ENCODE results near the gene SVOPL. TPM values are rescaled to one million over a fixed set of nuclear protein-coding genes. Genes with fewer than 3 reads are reported as not detected.

Gene SVOPL
- total RNA-seq, 1 donor from 2014 or later = 0.74 TPM

GRCh38 chr7:138584696-138585095, 116.5 kb downstream of the SVOPL start:
- no peak for TF ChIP-seq CTCF (IDR thresholded peaks at IDR 0.05)

GRCh38 chr7:138584283-138584682, 116.9 kb downstream of the SVOPL start:
- H3K27ac ChIP-seq = no peak overlapping the region
- H3K27me3 ChIP-seq (ENCODE audit: low read depth) = no peaks in the 10 kb centered on the region
- intact Hi-C loops (cut with DNase I) = no loop called here
- H3K4me1 ChIP-seq = no peaks in the 10 kb centered on the region
- no peak for ATAC-seq
- no peak overlapping the region for H3K4me3 ChIP-seq
- no peak for TF ChIP-seq CTCF (IDR thresholded peaks at IDR 0.05)
- no peak for DNase-seq
- no peaks in the 10 kb centered on the region for H3K9me3 ChIP-seq
- peaks cover 77% of the 10 kb centered on the region for H3K36me3 ChIP-seq

More at GRCh38 chr7:138584696-138585095, 116.5 kb downstream of the SVOPL start:
- H3K4me3 ChIP-seq = no peak overlapping the region
- peaks cover 73% of the 10 kb centered on the region for H3K36me3 ChIP-seq
- DNase-seq = no peak
- no peaks in the 10 kb centered on the region for H3K27me3 ChIP-seq (ENCODE audit: low read depth)
- H3K27ac ChIP-seq = no peak overlapping the region
- intact Hi-C loops (cut with DNase I) = no loop called here
- no peaks in the 10 kb centered on the region for H3K4me1 ChIP-seq
- H3K9me3 ChIP-seq = no peaks in the 10 kb centered on the region
- no peak for ATAC-seq

GRCh38 chr7:138581065-138581464, 120.1 kb downstream of the SVOPL start:
- intact Hi-C loops (cut with DNase I) = no loop called here
- TF ChIP-seq CTCF (IDR thresholded peaks at IDR 0.05) = no peak
- Histone ChIP-seq H3K4me1 (no peaks in the 10 kb centered on the region), H3K36me3 (peaks cover 90% of the 10 kb centered on the region), H3K27ac (no peak overlapping the region), H3K4me3 (no peak overlapping the region), H3K9me3 (no peaks in the 10 kb centered on the region), H3K27me3 (ENCODE audit: low read depth) (no peaks in the 10 kb centered on the region)
- ATAC-seq = no peak
- DNase-seq = no peak

GRCh38 chr7:138579671-138580070, 121.5 kb downstream of the SVOPL start:
- DNase-seq (no peak), ATAC-seq (no peak)
- peaks cover 87% of the 10 kb centered on the region for H3K36me3 ChIP-seq
- no peaks in the 10 kb centered on the region for H3K27me3 ChIP-seq (ENCODE audit: low read depth)
- no peak overlapping the region for H3K27ac ChIP-seq
- no peak for TF ChIP-seq CTCF (IDR thresholded peaks at IDR 0.05)
- no peaks in the 10 kb centered on the region for H3K4me1 ChIP-seq
- no peak overlapping the region for H3K4me3 ChIP-seq
- intact Hi-C loops (cut with DNase I) = no loop called here
- H3K9me3 ChIP-seq = no peaks in the 10 kb centered on the region

- ATAC-seq (no peak), DNase-seq (no peak)
- Histone ChIP-seq H3K4me3 (no peak overlapping the region), H3K4me1 (no peaks in the 10 kb centered on the region), H3K36me3 (peaks cover 87% of the 10 kb centered on the region), H3K9me3 (no peaks in the 10 kb centered on the region), H3K27ac (no peak overlapping the region), H3K27me3 (ENCODE audit: low read depth) (no peaks in the 10 kb centered on the region)
- TF ChIP-seq CTCF (IDR thresholded peaks at IDR 0.05) = no peak
- intact Hi-C loops (cut with DNase I) = no loop called here
Measured at GRCh38 chr7:138579136-138579535, 122.0 kb downstream of the SVOPL start.
